Dendritic cell treated with granulocyte-macrophage colony-stimulating factor and Interleukin-4, amounts not matched to agents 40 ng/mL and 50 ng/mL, for 4 days (primary cell): Measurements from ENCODE around the gene IFNA6.

Source experiments
- H3K27ac Mint-ChIP-seq: one replicate; pipeline ENCODE4 v1.8.0; 2022; ENCODE audit warnings: mild to moderate bottlenecking, mixed read lengths
- H3K27me3 Mint-ChIP-seq: one replicate; pipeline ENCODE4 v1.8.0; 2022; ENCODE audit warnings: mild to moderate bottlenecking, mixed read lengths
- H3K36me3 Mint-ChIP-seq: one replicate; pipeline ENCODE4 v1.8.0; 2022; ENCODE audit warnings: low read depth, mixed read lengths
- H3K4me1 Mint-ChIP-seq: one replicate; pipeline ENCODE4 v1.8.0; 2022; ENCODE audit warnings: low read depth, mixed read lengths
- H3K4me3 Mint-ChIP-seq: one replicate; pipeline ENCODE4 v1.8.0; 2022; ENCODE audit warnings: mild to moderate bottlenecking, moderate library complexity, mixed read lengths
- H3K9me3 Mint-ChIP-seq: one replicate; pipeline ENCODE4 v1.8.0; 2022; ENCODE audit warnings: mixed read lengths
- intact Hi-C: fragments of 100-400 bp; cut with micrococcal nuclease; formaldehyde crosslinking; loops from one replicate; pipeline ENCODE4 v1.15.0; 2022

The IFNA6 gene

GRCh38 chr9:21317956-21318923, 32.4 kb downstream of the IFNA6 start:
- peaks cover 14% of the 10 kb centered on the region for H3K27me3 Mint-ChIP-seq
- intact Hi-C loops: loop anchor here (2.0 to 5.0 kb wide), 3 partner anchors 66 to 471 kb away; no protein-coding TSS in a partner anchor
- H3K4me3 Mint-ChIP-seq: no peak overlapping the region
- H3K9me3 Mint-ChIP-seq: no peaks in the 10 kb centered on the region
- no peak overlapping the region for H3K27ac Mint-ChIP-seq
- H3K36me3 Mint-ChIP-seq: peaks cover 19% of the 10 kb centered on the region
- peaks cover 9% of the 10 kb centered on the region for H3K4me1 Mint-ChIP-seq

GRCh38 chr9:21316860-21317259, 33.8 kb downstream of the IFNA6 start:
- intact Hi-C loops: loop anchor here (5.0 kb wide), 2 partner anchors 65 to 80 kb away; no protein-coding TSS in a partner anchor
- no peaks in the 10 kb centered on the region for H3K9me3 Mint-ChIP-seq
- peaks cover 10% of the 10 kb centered on the region for H3K36me3 Mint-ChIP-seq
- H3K4me1 Mint-ChIP-seq: peaks cover 5% of the 10 kb centered on the region
- peaks cover 15% of the 10 kb centered on the region for H3K27me3 Mint-ChIP-seq
- no peak overlapping the region for H3K4me3 Mint-ChIP-seq
- H3K27ac Mint-ChIP-seq: no peak overlapping the region

GRCh38 chr9:21316032-21316842, 34.5 kb downstream of the IFNA6 start:
- Mint-ChIP-seq H3K4me1 (peaks cover 5% of the 10 kb centered on the region), H3K27ac (no peak overlapping the region), H3K4me3 (no peak overlapping the region), H3K9me3 (no peaks in the 10 kb centered on the region), H3K36me3 (peaks cover 7% of the 10 kb centered on the region), H3K27me3 (peaks cover 19% of the 10 kb centered on the region)
- intact Hi-C loops: loop anchor here (5.0 kb wide), 2 partner anchors 64 to 79 kb away; no protein-coding TSS in a partner anchor

- intact Hi-C loops: no loop called here
These were observed 36.5 kb downstream of the IFNA6 start for GRCh38 chr9:21314152-21314551.

GRCh38 chr9:21311889-21312288, 38.8 kb downstream of the IFNA6 start:
- Mint-ChIP-seq H3K9me3 (no peaks in the 10 kb centered on the region), H3K27ac (no peak overlapping the region), H3K4me3 (no peak overlapping the region), H3K36me3 (no peaks in the 10 kb centered on the region), H3K27me3 (peaks cover 23% of the 10 kb centered on the region), H3K4me1 (no peaks in the 10 kb centered on the region)
- intact Hi-C loops: no loop called here

More at GRCh38 chr9:21314152-21314551, 36.5 kb downstream of the IFNA6 start:
- no peaks in the 10 kb centered on the region for H3K9me3 Mint-ChIP-seq
- H3K27ac Mint-ChIP-seq: no peak overlapping the region
- H3K4me1 Mint-ChIP-seq: no peaks in the 10 kb centered on the region
- H3K4me3 Mint-ChIP-seq: no peak overlapping the region
- H3K36me3 Mint-ChIP-seq: no peaks in the 10 kb centered on the region
- H3K27me3 Mint-ChIP-seq: peaks cover 21% of the 10 kb centered on the region

GRCh38 chr9:21305213-21305612, 45.5 kb downstream of the IFNA6 start, which contains the start of gene IFNA5:
Gene IFNA5, minus strand, starts transcription at chr9:21305313. Its CDS starts 57 bp downstream, at chr9:21305256.
- no peaks in the 10 kb centered on the region for H3K36me3 Mint-ChIP-seq
- intact Hi-C loops: no loop called here
- H3K4me1 Mint-ChIP-seq: peaks cover 4% of the 10 kb centered on the region
- no peak within 1 kb of the TSS for H3K27ac Mint-ChIP-seq
- H3K4me3 Mint-ChIP-seq: no peak within 1 kb of the TSS
- no peaks in the 10 kb centered on the region for H3K9me3 Mint-ChIP-seq
- H3K27me3 Mint-ChIP-seq: peaks cover 20% of the 10 kb centered on the region
